Sigmoid colon (tissue), 7 donors: ENCODE measurements around the gene ATP1A3. TPM values are rescaled to one million over a fixed set of nuclear protein-coding genes. Genes with fewer than 3 reads are reported as not detected.

Source experiments
- DNase-seq: peaks from one replicate; pipeline ENCODE4 v3.0.0-alpha.2; 2019
- H3K27ac ChIP-seq, 4 donors: fragments of 200-600 bp; sonication (generic); one replicate each; pipeline ENCODE4 v1.5.1; 2016 to 2019; ENCODE audit warnings: mild to moderate bottlenecking in 1 of 4
- H3K27me3 ChIP-seq, 3 donors: fragments of 200-600 bp; sonication (generic); one replicate each; pipeline ENCODE4 v1.5.1; 2019; ENCODE audit warnings: mild to moderate bottlenecking in 1 of 3
- H3K36me3 ChIP-seq, 4 donors: fragments of 200-600 bp; sonication (generic); one replicate each; pipeline ENCODE4 v1.5.1; 2016 to 2019
- H3K4me1 ChIP-seq, 4 donors: fragments of 200-600 bp; sonication (generic); one replicate each; pipeline ENCODE4 v1.5.1; 2017 to 2019
- H3K4me3 ChIP-seq, 4 donors: fragments of 200-600 bp; sonication (generic); one replicate each; pipeline ENCODE4 v1.5.1; 2017 to 2019; ENCODE audit warnings: mild to moderate bottlenecking in 2 of 4, moderate library complexity in 1 of 4
- H3K9me3 ChIP-seq, 4 donors: fragments of 200-600 bp in 3 of 4; sonication (generic) in 3 of 4; one replicate each; pipeline versions ENCODE4 v1.5.1 to v1.6.1; 2013 to 2019
- EP300 ChIP-seq, 4 donors: sonication (generic); formaldehyde crosslinking; IDR thresholded peaks; one replicate each; pipeline ENCODE4 v1.6.1; 2017; ENCODE audit warnings: antibody characterized with exemption in 4 of 4
- POLR2A ChIP-seq, 2 donors: fragments of 450-650 bp; IDR thresholded peaks; one replicate each; pipeline ENCODE4 v1.6.1; 2016; ENCODE audit warnings: antibody characterized with exemption in 2 of 2, mild to moderate bottlenecking in 2 of 2, moderate library complexity in 2 of 2
- POLR2AphosphoS5 ChIP-seq, 4 donors: sonication (generic); formaldehyde crosslinking; IDR thresholded peaks; one replicate each; pipeline ENCODE4 v1.6.1; 2017; ENCODE audit warnings: antibody characterized with exemption in 4 of 4
- WGBS, 2 donors: extraction: QIAGEN DNeasy Blood & Tissue Kit; methylation state at CpG; one replicate each; pipeline ENCODE4 v1.1.7; 2013; 5-methylcytosine and 5-hydroxymethylcytosine counted together
- intact Hi-C: fragments of 100-400 bp; cut with DNase I; formaldehyde crosslinking; loops from one replicate; pipeline ENCODE4 v1.15.1; 2023
- polyA plus RNA-seq, 3 donors: library from polyadenylated mRNA; stranded (reverse); fragments of 200-250 nt; gene quantifications; one replicate each; pipeline ENCODE4 v1.2.3, GENCODE V29; 2013
- total RNA-seq, 4 donors: library from RNA; depleted of rRNA; stranded (reverse); fragments of >200 nt; gene quantifications; one replicate each; pipeline ENCODE4 v1.1.0, GENCODE V29; 2016
- TF ChIP-seq, protein P1 (sequence below), 4 experiments: fragments of 450-650 bp in 3 of 4; fragments of 200-600 bp in 1 of 4; IDR thresholded peaks; one replicate each; pipeline ENCODE4 v1.5.1; 2016 to 2019; ENCODE audit warnings: antibody characterized with exemption in 4 of 4, mild to moderate bottlenecking in 3 of 4, moderate library complexity in 2 of 4
- donor health status: healthy with polysubstance abuse.
- donor health status: Bipolar disorder and iron deficiency.
- donor health status: healthy.

ATP1A3 gene
- total and polyA plus RNA-seq, 7 donors = 0.46 to 4.3 (median 3.0) TPM; not detected in 1

DNA sequence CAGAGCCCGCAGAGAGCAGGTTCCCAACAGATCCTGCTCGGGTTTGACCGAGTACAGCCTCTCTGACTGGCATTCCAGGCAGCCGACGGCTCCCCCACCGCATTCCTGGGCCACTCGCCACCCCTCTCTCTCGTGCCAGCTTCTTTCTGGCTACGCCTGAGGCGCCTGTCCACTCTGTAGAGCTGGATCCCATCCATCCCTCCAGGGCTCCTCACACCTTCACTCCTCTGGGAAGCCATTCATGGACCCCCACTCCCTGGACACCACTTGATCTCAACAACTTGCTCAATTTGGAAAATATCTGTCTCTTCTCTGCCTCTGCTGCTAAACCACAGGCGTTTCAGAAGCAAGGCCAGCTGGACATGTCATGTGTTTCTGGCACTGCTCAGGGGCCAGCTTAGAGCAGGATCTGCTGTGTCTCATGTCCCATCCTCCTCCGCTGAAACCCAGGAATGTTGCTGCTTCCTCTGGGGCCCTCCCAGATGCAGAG is 30.6 kb upstream of the ATP1A3 start:
- peaks cover 0 to 25% (median 4%) of the 10 kb centered on the region in 4 donors for H3K36me3 ChIP-seq
- H3K4me1 ChIP-seq = peaks cover 0 to 36% (median 28%) of the 10 kb centered on the region in 4 donors
- no peak overlapping the region for H3K4me3 ChIP-seq
- H3K9me3 ChIP-seq = no peaks in the 10 kb centered on the region
- peak overlapping the region; percentile 8 to 76 (median 68) for H3K27ac ChIP-seq
- TF ChIP-seq EP300 (IDR thresholded peaks at IDR 0.05) (peak in 1 of 4 donors; percentile 21), POLR2AphosphoS5 (IDR thresholded peaks at IDR 0.05) (peak; percentile 28 to 88 (median 78))
- TF ChIP-seq, protein P1, sequence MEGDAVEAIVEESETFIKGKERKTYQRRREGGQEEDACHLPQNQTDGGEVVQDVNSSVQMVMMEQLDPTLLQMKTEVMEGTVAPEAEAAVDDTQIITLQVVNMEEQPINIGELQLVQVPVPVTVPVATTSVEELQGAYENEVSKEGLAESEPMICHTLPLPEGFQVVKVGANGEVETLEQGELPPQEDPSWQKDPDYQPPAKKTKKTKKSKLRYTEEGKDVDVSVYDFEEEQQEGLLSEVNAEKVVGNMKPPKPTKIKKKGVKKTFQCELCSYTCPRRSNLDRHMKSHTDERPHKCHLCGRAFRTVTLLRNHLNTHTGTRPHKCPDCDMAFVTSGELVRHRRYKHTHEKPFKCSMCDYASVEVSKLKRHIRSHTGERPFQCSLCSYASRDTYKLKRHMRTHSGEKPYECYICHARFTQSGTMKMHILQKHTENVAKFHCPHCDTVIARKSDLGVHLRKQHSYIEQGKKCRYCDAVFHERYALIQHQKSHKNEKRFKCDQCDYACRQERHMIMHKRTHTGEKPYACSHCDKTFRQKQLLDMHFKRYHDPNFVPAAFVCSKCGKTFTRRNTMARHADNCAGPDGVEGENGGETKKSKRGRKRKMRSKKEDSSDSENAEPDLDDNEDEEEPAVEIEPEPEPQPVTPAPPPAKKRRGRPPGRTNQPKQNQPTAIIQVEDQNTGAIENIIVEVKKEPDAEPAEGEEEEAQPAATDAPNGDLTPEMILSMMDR (IDR thresholded peaks at IDR 0.05) = no peak
- no peaks in the 10 kb centered on the region for H3K27me3 ChIP-seq
- intact Hi-C loops = no loop called here
- 64 to 65% methylated on average over 12 of the region's 12 CpGs for WGBS, 2 donors
- peak; percentile 77 for DNase-seq

- intact Hi-C loops = no loop called here
- no peak overlapping the region for H3K4me3 ChIP-seq
- peaks cover 0 to 31% (median 4%) of the 10 kb centered on the region in 4 donors for H3K36me3 ChIP-seq
- 75 to 87% methylated on average over 4 of the region's 4 CpGs for WGBS, 2 donors
- no peak for TF ChIP-seq POLR2A (IDR thresholded peaks at IDR 0.05)
- TF ChIP-seq, protein P1 (IDR thresholded peaks at IDR 0.05) = no peak
- no peak for TF ChIP-seq EP300 (IDR thresholded peaks at IDR 0.05)
- no peak for TF ChIP-seq POLR2AphosphoS5 (IDR thresholded peaks at IDR 0.05)
- no peak for DNase-seq
- H3K4me1 ChIP-seq = peaks cover 0 to 36% (median 28%) of the 10 kb centered on the region in 4 donors
- H3K9me3 ChIP-seq = no peaks in the 10 kb centered on the region
- H3K27me3 ChIP-seq = no peaks in the 10 kb centered on the region
- peak overlapping the region in 3 of 4 donors; percentile 66 to 76 (median 71) for H3K27ac ChIP-seq
Observed at GRCh38 chr19:42023943-42024260, 29.9 kb upstream of the ATP1A3 start.

GRCh38 chr19:42023121-42023942 is 29.3 kb upstream of the ATP1A3 start:
- Histone ChIP-seq H3K4me1 (peaks cover 0 to 36% (median 28%) of the 10 kb centered on the region in 4 donors), H3K27me3 (no peaks in the 10 kb centered on the region), H3K27ac (peak overlapping the region in 2 of 4 donors; percentile 71 to 76), H3K9me3 (no peaks in the 10 kb centered on the region), H3K36me3 (peaks cover 0 to 31% (median 4%) of the 10 kb centered on the region in 4 donors), H3K4me3 (no peak overlapping the region)
- no peak for TF ChIP-seq POLR2AphosphoS5 (IDR thresholded peaks at IDR 0.05)
- no peak for TF ChIP-seq EP300 (IDR thresholded peaks at IDR 0.05)
- TF ChIP-seq POLR2A (IDR thresholded peaks at IDR 0.05) = no peak
- TF ChIP-seq, protein P1 (IDR thresholded peaks at IDR 0.05) = no peak
- 69 to 75% methylated on average over 17 of the region's 17 CpGs for WGBS, 2 donors
- no peak for DNase-seq
- intact Hi-C loops = no loop called here

GRCh38 chr19:42022616-42023015 is 28.6 kb upstream of the ATP1A3 start:
- intact Hi-C loops = no loop called here
- no peak overlapping the region for H3K4me3 ChIP-seq
- DNase-seq = no peak
- H3K27ac ChIP-seq = no peak overlapping the region
- 68 to 79% methylated on average over 5 of the region's 5 CpGs for WGBS, 2 donors
- H3K4me1 ChIP-seq = peaks cover 0 to 36% (median 28%) of the 10 kb centered on the region in 4 donors
- H3K9me3 ChIP-seq = no peaks in the 10 kb centered on the region
- H3K27me3 ChIP-seq = no peaks in the 10 kb centered on the region
- no peak for TF ChIP-seq POLR2AphosphoS5 (IDR thresholded peaks at IDR 0.05)
- no peak for TF ChIP-seq EP300 (IDR thresholded peaks at IDR 0.05)
- no peak for TF ChIP-seq POLR2A (IDR thresholded peaks at IDR 0.05)
- TF ChIP-seq, protein P1 (IDR thresholded peaks at IDR 0.05) = no peak
- peaks cover 0 to 31% (median 4%) of the 10 kb centered on the region in 4 donors for H3K36me3 ChIP-seq
